SK-N-SH treated with all-trans-retinoic acid at 6 μM for 48 hours (cell line): ENCODE data around the gene PTPRN2.

ENCODE experiments used
- CREB5 ChIP-seq: fragments of 250-450 bp; sonication (Bioruptor Pico); IDR thresholded peaks from 2 replicates; pipeline ENCODE4 v1.5.1; 2020; ENCODE audit warnings: low read depth, mild to moderate bottlenecking, moderate library complexity
- CSRNP3 ChIP-seq: fragments of 250-450 bp; sonication (Bioruptor Pico); IDR thresholded peaks from 2 replicates; pipeline ENCODE4 v1.5.1; 2021; ENCODE audit warnings: mild to moderate bottlenecking, moderate library complexity
- ESRRG ChIP-seq: fragments of 250-450 bp; sonication (Bioruptor Pico); IDR thresholded peaks from 2 replicates; pipeline ENCODE4 v1.6.1; 2021; ENCODE audit warnings: mild to moderate bottlenecking
- OSR1 ChIP-seq: fragments of 250-450 bp; sonication (Bioruptor Pico); IDR thresholded peaks from 2 replicates; pipeline ENCODE4 v1.8.0; 2022; ENCODE audit warnings: moderate library complexity, mild to moderate bottlenecking, inconsistent platforms
- RARB ChIP-seq: fragments of 250-450 bp; sonication (Bioruptor Pico); IDR thresholded peaks from 2 replicates; pipeline ENCODE4 v1.8.0; 2021; ENCODE audit warnings: mild to moderate bottlenecking, moderate library complexity
- ZC3H10 ChIP-seq: fragments of 250-450 bp; sonication (Bioruptor Pico); IDR thresholded peaks from 2 replicates; pipeline ENCODE4 v1.5.1; 2021; ENCODE audit warnings: mild to moderate bottlenecking, moderate library complexity
- ZFP3 ChIP-seq: fragments of 250-450 bp; sonication (Bioruptor Pico); IDR thresholded peaks from 2 replicates; pipeline ENCODE4 v1.5.0; 2020; ENCODE audit warnings: mild to moderate bottlenecking, moderate library complexity
- ZFP30 ChIP-seq: fragments of 450-650 bp; formaldehyde crosslinking; IDR thresholded peaks from 2 replicates; pipeline ENCODE4 v1.5.0; 2022; ENCODE audit warnings: mild to moderate bottlenecking, moderate library complexity

- TF ChIP-seq ZFP30 (CRISPR knock-in tag) (no peak), RARB (CRISPR knock-in tag) (no peak), CSRNP3 (CRISPR knock-in tag) (no peak), ESRRG (no peak), ZFP3 (CRISPR knock-in tag) (no peak), CREB5 (CRISPR knock-in tag) (no peak), OSR1 (CRISPR knock-in tag) (no peak), ZC3H10 (CRISPR knock-in tag) (no peak)
Measured at GRCh38 chr7:158044482-158044823, 543.2 kb downstream of the PTPRN2 start.
